NCI-H1436 (cell line): ENCODE data around the gene MCF2L.

Source experiments
- DNase-seq: peaks from one replicate; lab custom pipeline; 2025; lab: John Stamatoyannopoulos, UW

MCF2L gene

GRCh38 chr13:112965573-112966115, 3.4 kb upstream of the MCF2L start:
- no peak for DNase-seq

- no peak for DNase-seq
These were observed 2.2 kb upstream of the MCF2L start for GRCh38 chr13:112966776-112967175.

DNA sequence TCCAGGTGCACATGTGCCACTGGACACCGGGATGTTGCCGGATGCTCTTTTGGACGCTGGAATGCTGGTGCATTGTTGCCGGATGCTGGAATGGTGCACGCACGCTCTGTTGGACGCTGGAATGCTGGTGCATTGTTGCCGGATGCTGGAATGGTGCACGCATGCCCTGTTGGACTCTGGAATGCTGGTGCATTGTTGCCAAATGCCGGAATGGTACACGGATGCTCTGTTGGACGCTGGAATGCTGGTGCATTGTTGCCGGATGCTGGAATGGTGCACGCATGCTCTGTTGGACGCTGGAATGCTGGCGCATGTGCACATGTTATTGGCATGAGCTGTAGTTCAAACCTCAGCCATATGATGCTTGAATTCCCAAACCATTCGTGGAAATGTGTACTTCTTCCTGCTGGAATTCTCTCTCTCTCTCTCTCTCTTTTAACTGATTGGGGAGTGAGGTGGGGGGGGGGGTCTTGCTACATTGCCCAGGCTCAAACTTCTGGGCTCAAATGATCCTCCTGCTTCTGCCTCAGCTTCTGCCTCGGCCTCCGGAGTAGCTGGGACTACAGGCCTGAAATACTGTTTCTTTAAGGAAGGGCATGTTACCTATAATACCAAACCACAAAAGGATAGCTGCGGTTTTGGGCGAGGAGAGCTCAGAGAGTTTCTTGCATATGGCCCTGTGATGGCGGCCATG, 1.2 kb upstream of the MCF2L start:
- DNase-seq = no peak

- peak; percentile 35 for DNase-seq
These were observed 569 bp upstream of the MCF2L start for GRCh38 chr13:112968380-112968909.

GRCh38 chr13:112969692-112970338, 801 bp downstream of the MCF2L start:
- DNase-seq = no peak

- no peak for DNase-seq
These were observed 1.7 kb downstream of the MCF2L start for GRCh38 chr13:112970552-112971287.

GRCh38 chr13:112971288-112971643, 2.3 kb downstream of the MCF2L start:
- DNase-seq = no peak

DNA sequence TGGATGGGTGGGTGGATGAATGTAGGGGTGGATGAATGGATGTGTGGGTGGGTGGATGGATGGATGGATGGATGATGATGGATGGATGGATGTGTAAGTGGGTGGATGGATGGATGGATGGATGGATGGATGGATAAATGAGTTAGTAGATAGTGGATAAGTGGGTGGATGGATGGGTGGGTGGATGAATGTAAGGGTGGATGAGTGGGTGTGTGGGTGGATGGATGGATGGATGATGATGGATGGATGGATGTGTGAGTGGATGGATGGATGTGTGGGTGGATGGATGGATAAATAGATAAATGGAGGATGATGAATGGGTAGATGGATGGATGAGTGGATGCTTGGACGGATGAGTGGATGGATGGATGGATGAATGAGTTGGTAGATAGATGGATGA, 3.2 kb downstream of the MCF2L start:
- DNase-seq = no peak

DNA sequence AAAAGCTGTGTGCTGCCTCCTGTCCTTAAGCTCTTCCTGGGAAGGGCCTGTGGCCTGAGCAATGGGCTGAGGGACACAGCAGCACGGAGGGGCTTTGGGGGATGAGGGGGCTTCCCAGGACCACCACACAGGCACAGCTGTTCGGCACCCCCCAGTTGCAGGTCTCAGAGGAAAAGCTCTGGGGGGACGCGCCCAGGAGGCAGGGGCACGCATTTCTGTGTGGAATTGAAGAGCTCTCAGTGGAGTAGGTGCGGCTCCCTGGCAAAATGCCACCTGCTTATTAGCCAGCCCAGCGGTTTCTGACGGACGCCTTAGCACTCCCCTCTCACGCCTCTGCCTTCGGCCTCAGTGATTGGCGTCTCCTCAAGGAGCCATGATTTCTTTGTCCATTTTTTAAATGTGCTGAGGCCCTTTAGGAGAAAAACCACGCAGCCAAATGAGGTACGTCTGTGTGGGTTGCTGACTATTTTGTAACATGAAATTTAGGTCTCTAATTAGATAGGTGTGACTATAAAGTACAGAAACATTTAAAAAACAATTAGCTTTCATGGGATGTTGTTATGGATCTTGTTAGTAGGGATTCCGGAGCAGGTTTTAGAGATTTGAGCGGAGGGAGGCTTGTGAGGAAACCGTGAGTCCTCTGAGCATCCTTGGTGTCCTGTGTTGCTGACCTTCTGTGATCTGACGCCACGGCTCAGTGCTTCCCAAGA, 4.0 kb downstream of the MCF2L start:
- DNase-seq = peak; percentile 45

GRCh38 chr13:112973577-112973951, 4.5 kb downstream of the MCF2L start:
- DNase-seq = no peak

GRCh38 chr13:112974125-112974524, 5.1 kb downstream of the MCF2L start:
- no peak for DNase-seq

- no peak for DNase-seq
These were observed 5.7 kb downstream of the MCF2L start for GRCh38 chr13:112974671-112975070.

- no peak for DNase-seq
These were observed 6.5 kb downstream of the MCF2L start for GRCh38 chr13:112975401-112975939.

GRCh38 chr13:112976526-112976925, 7.5 kb downstream of the MCF2L start:
- no peak for DNase-seq

GRCh38 chr13:112977091-112977490, 8.1 kb downstream of the MCF2L start:
- no peak for DNase-seq

- no peak for DNase-seq
These were observed 8.5 kb downstream of the MCF2L start for GRCh38 chr13:112977525-112977924.

GRCh38 chr13:112978561-112979405, 9.8 kb downstream of the MCF2L start:
- DNase-seq = no peak

- no peak for DNase-seq
These were observed 10.4 kb downstream of the MCF2L start for GRCh38 chr13:112979406-112979902.

GRCh38 chr13:112980434-112980833, 11.4 kb downstream of the MCF2L start:
- no peak for DNase-seq

- DNase-seq = no peak
These were observed 12.4 kb downstream of the MCF2L start for GRCh38 chr13:112981451-112981850.
